H1 (cell line): ENCODE results near the gene STK32A. TPM values are rescaled to one million over a fixed set of nuclear protein-coding genes. Genes with fewer than 3 reads are reported as not detected.

ENCODE experiments used
- CTCF ChIA-PET: fragments of 300-600 bp; sonication (Branson Sonifier 250); formaldehyde crosslinking; loops from one replicate; lab custom pipeline; 2021; ENCODE audit not compliant: partially characterized antibody; lab: Charles Lee
- POLR2A ChIA-PET: fragments of 300-600 bp; sonication (Branson Sonifier 250); formaldehyde crosslinking; loops from one replicate; lab custom pipeline; 2021; ENCODE audit warnings: inconsistent platforms; ENCODE audit not compliant: partially characterized antibody; lab: Charles Lee
- DNase-seq, 2 experiments: peaks; one replicate each; pipeline versions ENCODE4 v3.0.0 to v3.0.0-alpha.2; 2010 to 2022; ENCODE audit warnings: low spot score in 2 of 2, low read depth in 1 of 2, mixed read lengths in 1 of 2
- FAIRE-seq: peaks from 2 replicates; lab custom pipeline; 2011; peaks lifted over from hg19 to GRCh38; lab: Jason Lieb, UNC
- H2AFZ ChIP-seq: 2 replicates; pipeline ENCODE4 v1.8.1; 2012; ENCODE audit warnings: low read length, inconsistent platforms
- H2AK5ac ChIP-seq: 2 replicates; pipeline ENCODE4 v1.6.1; 2013; ENCODE audit warnings: low read depth, low read length
- H2BK120ac ChIP-seq: replicated peaks from 2 replicates; pipeline ENCODE3; 2013; ENCODE audit warnings: low read depth, low read length, inconsistent platforms
- H2BK12ac ChIP-seq: 2 replicates; pipeline ENCODE4 v1.6.1; 2013; ENCODE audit warnings: low read depth, low read length
- H2BK15ac ChIP-seq: 2 replicates; pipeline ENCODE4 v1.6.1; 2013; ENCODE audit warnings: low read length
- H2BK20ac ChIP-seq: 2 replicates; pipeline ENCODE4 v1.6.1; 2013; ENCODE audit warnings: low read length
- H2BK5ac ChIP-seq: 2 replicates; pipeline ENCODE4 v1.6.1; 2013; ENCODE audit warnings: low read depth, low read length
- H3K14ac ChIP-seq: 2 replicates; pipeline ENCODE4 v1.6.1; 2013; ENCODE audit warnings: inconsistent platforms; ENCODE audit not compliant: insufficient read length
- H3K18ac ChIP-seq: 2 replicates; pipeline ENCODE4 v1.6.1; 2013; ENCODE audit warnings: low read length; ENCODE audit errors: extremely low read depth
- H3K23ac ChIP-seq: 2 replicates; pipeline ENCODE4 v1.6.1; 2013; ENCODE audit warnings: inconsistent platforms; ENCODE audit not compliant: insufficient read length
- H3K23me2 ChIP-seq: 2 replicates; pipeline ENCODE4 v1.6.1; 2013; ENCODE audit warnings: low read depth, low read length
- H3K27ac ChIP-seq: 2 replicates; pipeline ENCODE4 v1.6.1; 2011; ENCODE audit warnings: low read depth, low read length, inconsistent platforms
- H3K27me3 ChIP-seq, 4 experiments: replicated peaks in 1 of 4; 1 replicate in 1 of 4; 2 replicates in 3 of 4; pipeline versions ENCODE4 v1.6.1 to v1.8.1; 2011 to 2013; ENCODE audit warnings: low read length in 3 of 4, mild to moderate bottlenecking in 3 of 4, inconsistent platforms in 2 of 4, mixed read lengths in 2 of 4, moderate library complexity in 1 of 4; ENCODE audit not compliant: control insufficient read depth in 3 of 4, insufficient read depth in 3 of 4; ENCODE audit errors: extremely low read depth in 1 of 4
- H3K36me3 ChIP-seq, 4 experiments: 2 replicates each; pipeline versions ENCODE4 v1.6.1 to v1.8.1; 2011 to 2013; ENCODE audit warnings: mild to moderate bottlenecking in 4 of 4, low read length in 3 of 4, moderate library complexity in 2 of 4, control low read depth in 1 of 4, inconsistent platforms in 1 of 4; ENCODE audit not compliant: insufficient read depth in 4 of 4, control insufficient read depth in 2 of 4
- H3K4ac ChIP-seq: replicated peaks from 2 replicates; pipeline ENCODE3; 2013; ENCODE audit warnings: low read length, low read depth, mixed read lengths, inconsistent platforms; ENCODE audit not compliant: insufficient read length
- H3K4me1 ChIP-seq, 4 experiments: replicated peaks in 1 of 4; 1 replicate in 1 of 4; 2 replicates in 3 of 4; pipeline versions ENCODE4 v1.6.1 to v1.8.1; 2011 to 2013; ENCODE audit warnings: low read length in 3 of 4, inconsistent platforms in 2 of 4, mixed read lengths in 1 of 4; ENCODE audit not compliant: insufficient read depth in 4 of 4, control insufficient read depth in 3 of 4
- H3K4me2 ChIP-seq, 2 experiments: 2 replicates each; pipeline versions ENCODE4 v1.6.1 to v1.8.1; 2011 to 2013; ENCODE audit warnings: low read depth in 2 of 2, low read length in 2 of 2, control low read depth in 1 of 2, inconsistent platforms in 1 of 2, mild to moderate bottlenecking in 1 of 2; ENCODE audit not compliant: insufficient read depth in 1 of 2
- H3K4me3 ChIP-seq, 4 experiments: fragments of 200-600, 300-600 bp in 1 of 4; sonication (generic), shearing (Covaris generic), sonication (Bioruptor Twin) in 1 of 4; 2 replicates each; pipeline versions ENCODE4 v1.5.1 to v1.8.1; 2011 to 2016; ENCODE audit warnings: low read length in 4 of 4, low read depth in 3 of 4, control low read depth in 2 of 4, inconsistent platforms in 2 of 4, mild to moderate bottlenecking in 2 of 4, mixed read lengths in 1 of 4, moderate library complexity in 1 of 4; ENCODE audit not compliant: insufficient read depth in 2 of 4; ENCODE audit errors: extremely low read depth in 1 of 4
- H3K56ac ChIP-seq: replicated peaks from 2 replicates; pipeline ENCODE3; 2013; ENCODE audit warnings: low read depth, mild to moderate bottlenecking, mixed read lengths, low read length, inconsistent platforms; ENCODE audit not compliant: insufficient read length
- H3K79me1 ChIP-seq: 2 replicates; pipeline ENCODE4 v1.6.1; 2013; ENCODE audit warnings: low read depth, low read length, control low read depth
- H3K79me2 ChIP-seq, 2 experiments: 2 replicates each; pipeline versions ENCODE4 v1.6.1 to v1.8.1; 2012 to 2013; ENCODE audit warnings: low read length in 2 of 2, mild to moderate bottlenecking in 2 of 2, inconsistent platforms in 1 of 2; ENCODE audit not compliant: insufficient read depth in 2 of 2, control insufficient read depth in 1 of 2
- H3K9ac ChIP-seq, 4 experiments: replicated peaks in 1 of 4; 1 replicate in 1 of 4; 2 replicates in 3 of 4; pipeline versions ENCODE4 v1.6.1 to v1.8.1; 2011 to 2013; ENCODE audit warnings: low read depth in 3 of 4, low read length in 3 of 4, control low read depth in 2 of 4, mild to moderate bottlenecking in 2 of 4, moderate library complexity in 2 of 4, inconsistent platforms in 1 of 4; ENCODE audit errors: extremely low read depth in 1 of 4
- H3K9me3 ChIP-seq, 2 experiments: 2 replicates each; pipeline versions ENCODE4 v1.6.1 to v1.8.1; 2012 to 2013; ENCODE audit warnings: mild to moderate bottlenecking in 2 of 2, moderate library complexity in 2 of 2, control low read depth in 1 of 2, inconsistent platforms in 1 of 2, low read depth in 1 of 2, low read length in 1 of 2, mixed read lengths in 1 of 2; ENCODE audit not compliant: insufficient read depth in 2 of 2
- H4K20me1 ChIP-seq, 2 experiments: replicated peaks in 1 of 2; 2 replicates each; pipeline versions ENCODE3 to v1.8.1; 2011 to 2013; ENCODE audit warnings: inconsistent platforms in 2 of 2, low read length in 2 of 2, mild to moderate bottlenecking in 1 of 2; ENCODE audit not compliant: insufficient read depth in 2 of 2, control insufficient read depth in 1 of 2
- H4K5ac ChIP-seq: 2 replicates; pipeline ENCODE4 v1.6.1; 2013; ENCODE audit warnings: low read length, low read depth, mixed read lengths, inconsistent platforms; ENCODE audit not compliant: insufficient read length
- H4K8ac ChIP-seq: 2 replicates; pipeline ENCODE4 v1.8.0; 2013; ENCODE audit warnings: mild to moderate bottlenecking, moderate library complexity, low read length, inconsistent platforms; ENCODE audit not compliant: insufficient read depth; ENCODE audit errors: extremely low read depth
- H4K91ac ChIP-seq: replicated peaks from 2 replicates; pipeline ENCODE3; 2013; ENCODE audit warnings: low read length, mixed read lengths, inconsistent platforms; ENCODE audit not compliant: insufficient read length
- BACH1 ChIP-seq: IDR thresholded peaks from 2 replicates; pipeline ENCODE4 v1.6.1; 2012; ENCODE audit warnings: low read length, improper control_type of control experiment
- CBX8 ChIP-seq: fragments of 300-800, 300-1000 bp; sonication (generic); IDR thresholded peaks from 2 replicates; pipeline ENCODE4 v1.7.1; 2016; ENCODE audit warnings: low read depth, low read length, borderline replicate concordance
- CTBP2 ChIP-seq: IDR thresholded peaks from 2 replicates; pipeline ENCODE4 v1.7.0; 2011; ENCODE audit warnings: borderline replicate concordance, mild to moderate bottlenecking, moderate library complexity, mixed read lengths, low read length; ENCODE audit not compliant: insufficient read depth, insufficient read length
- HDAC2 ChIP-seq, 2 experiments: fragments of 300-600 bp in 1 of 2; sonication (generic) in 1 of 2; IDR thresholded peaks; 2 replicates each; pipeline ENCODE4 v1.6.1; 2011 to 2012; ENCODE audit warnings: low read depth in 2 of 2, low read length in 2 of 2, mild to moderate bottlenecking in 2 of 2, moderate library complexity in 2 of 2, borderline replicate concordance in 1 of 2, inconsistent platforms in 1 of 2
- KDM5A ChIP-seq: fragments of 200-600 bp; IDR thresholded peaks from 2 replicates; pipeline ENCODE4 v1.7.1; 2012; ENCODE audit warnings: mild to moderate bottlenecking, low read length, inconsistent platforms, mixed read lengths
- POU5F1 ChIP-seq: IDR thresholded peaks from 2 replicates; pipeline ENCODE4 v1.6.1; 2011; ENCODE audit warnings: low read depth, mild to moderate bottlenecking, low read length, moderate library complexity
- TAF1 ChIP-seq: IDR thresholded peaks from 2 replicates; pipeline ENCODE4 v1.6.1; 2011; ENCODE audit warnings: mild to moderate bottlenecking, low read depth, low read length
- ZNF274 ChIP-seq: IDR thresholded peaks from 2 replicates; pipeline ENCODE4 v1.7.0; 2012; ENCODE audit warnings: low read length, borderline replicate concordance; ENCODE audit errors: extremely low read depth
- WGBS, 2 experiments: shearing (Covaris generic) in 1 of 2; methylation state at CpG; one replicate each; pipeline versions ENCODE4 v1.1.6 to v1.1.7; 2013 to 2015; ENCODE audit warnings: low lambda C conversion rate in 2 of 2, mixed read lengths in 2 of 2, inconsistent platforms in 1 of 2, low coverage in 1 of 2, missing lambda C conversion rate in 1 of 2; ENCODE audit not compliant: insufficient replicate concordance in 2 of 2, insufficient coverage in 1 of 2, insufficient read length in 1 of 2; ENCODE audit errors: extremely low coverage in 1 of 2, missing lambda C conversion rate in 1 of 2; 5-methylcytosine and 5-hydroxymethylcytosine counted together
- polyA plus RNA-seq, 7 experiments: library from polyadenylated mRNA; depleted of rRNA in 3 of 7; stranded (reverse) in 5 of 7; unstranded in 2 of 7; fragments of >200 nt in 5 of 7; fragments of 200-250 nt in 2 of 7; gene quantifications; 1 replicate in 5 of 7; 2 replicates in 1 of 7; 4 replicates in 1 of 7; pipeline versions ENCODE4 v1.2.1 to v1.2.3, GENCODE V29; 2011 to 2013; ENCODE audit warnings: missing spikeins in 2 of 7, mixed read lengths in 2 of 7
- total RNA-seq: library from RNA; stranded (reverse); fragmentation: NEBNext Ultra II Directional; extraction: Animal tissue kit (Norgen Biotek cat#: 25700); gene quantifications from 2 replicates; pipeline ENCODE4 v1.2.1, GENCODE V29; 2021
- TF ChIP-seq, protein P1 (sequence below), 3 experiments: IDR thresholded peaks; 1 replicate in 2 of 3; 2 replicates in 1 of 3; pipeline versions ENCODE4 v1.5.1 to v1.6.1; 2011; ENCODE audit warnings: low read length in 3 of 3, mild to moderate bottlenecking in 3 of 3, inconsistent platforms in 2 of 3, low read depth in 1 of 3, moderate library complexity in 1 of 3; ENCODE audit not compliant: insufficient read depth in 1 of 3; ENCODE audit errors: control extremely low read depth in 1 of 3

The STK32A gene
- total and polyA plus RNA-seq, 2 of the 8 experiments (the other 6 are each of a cell fraction or from before 2014, with no cell fraction given): 1.3 to 2.5 TPM

DNA sequence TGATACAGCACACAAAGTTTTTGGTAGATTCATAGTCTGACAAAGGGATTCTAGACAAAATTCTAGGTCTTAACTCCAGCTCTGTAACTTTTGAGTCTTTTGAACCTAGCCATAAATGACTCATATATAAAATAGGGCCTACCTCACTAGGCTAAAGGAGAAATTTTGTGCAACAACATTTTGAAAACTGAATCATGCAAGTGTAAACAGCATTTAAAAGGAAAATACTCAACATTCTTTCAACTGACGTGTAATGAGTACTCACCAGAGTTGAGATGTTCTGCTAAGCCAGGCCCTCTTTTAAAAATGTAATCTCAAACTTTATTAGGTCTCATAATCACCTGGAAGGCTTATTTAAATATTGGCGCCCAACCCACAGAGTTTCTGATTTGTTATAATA, 113.2 kb downstream of the STK32A start:
- Histone ChIP-seq H3K9me3 (no peaks in the 10 kb centered on the region), H2BK20ac (no peak overlapping the region), H3K23me2 (no peaks in the 10 kb centered on the region), H3K27ac (no peak overlapping the region), H3K23ac (no peak overlapping the region), H2BK5ac (no peak overlapping the region), H3K18ac (no peak overlapping the region), H3K36me3 (no peaks in the 10 kb centered on the region), H4K91ac (no peak overlapping the region), H4K20me1 (no peaks in the 10 kb centered on the region), H4K8ac (no peak overlapping the region), H4K5ac (no peak overlapping the region), H3K4me2 (no peak overlapping the region), H3K4me3 (no peak overlapping the region), H3K56ac (no peak overlapping the region), H3K4me1 (no peaks in the 10 kb centered on the region), H3K4ac (no peak overlapping the region), H3K9ac (no peak overlapping the region), H2AFZ (no peak overlapping the region), H3K79me1 (no peaks in the 10 kb centered on the region), H2BK120ac (no peak overlapping the region), H3K27me3 (no peaks in the 10 kb centered on the region), H2AK5ac (no peak overlapping the region), H3K14ac (no peak overlapping the region), H2BK12ac (no peak overlapping the region), H3K79me2 (no peaks in the 10 kb centered on the region), H2BK15ac (no peak overlapping the region)
- DNase-seq (no peak), FAIRE-seq (no peak)
- 86% methylated on average over 2 of the region's 2 CpGs; no CpG with 5 or more reads in 1 of the 2 experiments for WGBS, 2 experiments
- ChIA-PET CTCF (interaction anchor here (1.3 kb wide), 1 partner anchor 21 kb away, joined by 3 read pairs; no protein-coding TSS in a partner anchor), POLR2A (no interaction called here)
- TF ChIP-seq CBX8 (no peak), ZNF274 (no peak), TAF1 (no peak), HDAC2 (IDR thresholded peaks at IDR 0.05; ENCODE audit: borderline replicate concordance in 1 of 2, low read depth in 2 of 2, low read length in 2 of 2) (no peak), BACH1 (no peak), KDM5A (no peak), CTBP2 (no peak), POU5F1 (no peak)
- TF ChIP-seq, protein P1, sequence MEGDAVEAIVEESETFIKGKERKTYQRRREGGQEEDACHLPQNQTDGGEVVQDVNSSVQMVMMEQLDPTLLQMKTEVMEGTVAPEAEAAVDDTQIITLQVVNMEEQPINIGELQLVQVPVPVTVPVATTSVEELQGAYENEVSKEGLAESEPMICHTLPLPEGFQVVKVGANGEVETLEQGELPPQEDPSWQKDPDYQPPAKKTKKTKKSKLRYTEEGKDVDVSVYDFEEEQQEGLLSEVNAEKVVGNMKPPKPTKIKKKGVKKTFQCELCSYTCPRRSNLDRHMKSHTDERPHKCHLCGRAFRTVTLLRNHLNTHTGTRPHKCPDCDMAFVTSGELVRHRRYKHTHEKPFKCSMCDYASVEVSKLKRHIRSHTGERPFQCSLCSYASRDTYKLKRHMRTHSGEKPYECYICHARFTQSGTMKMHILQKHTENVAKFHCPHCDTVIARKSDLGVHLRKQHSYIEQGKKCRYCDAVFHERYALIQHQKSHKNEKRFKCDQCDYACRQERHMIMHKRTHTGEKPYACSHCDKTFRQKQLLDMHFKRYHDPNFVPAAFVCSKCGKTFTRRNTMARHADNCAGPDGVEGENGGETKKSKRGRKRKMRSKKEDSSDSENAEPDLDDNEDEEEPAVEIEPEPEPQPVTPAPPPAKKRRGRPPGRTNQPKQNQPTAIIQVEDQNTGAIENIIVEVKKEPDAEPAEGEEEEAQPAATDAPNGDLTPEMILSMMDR (IDR thresholded peaks at IDR 0.05; ENCODE audit: control extremely low read depth in 1 of 3, insufficient read depth in 1 of 3, low read depth in 1 of 3, low read length in 3 of 3): no peak
